Mesothelial cell of epicardium (in vitro differentiated cells): Measurements from ENCODE around the gene CRYZL1. TPM values are rescaled to one million over a fixed set of nuclear protein-coding genes. Genes with fewer than 3 reads are reported as not detected.
"Not testable (repeated sequence)": the region's sequence is repeated elsewhere in the genome, so short reads cannot be mapped to it uniquely, and the experiment has no call there.

Source experiments
- DNase-seq, 2 experiments: peaks; one replicate each; pipeline ENCODE4 v3.0.0; 2021; ENCODE audit warnings: low spot score in 2 of 2; ENCODE audit not compliant: unreplicated experiment in 2 of 2
- H3K27ac Mint-ChIP-seq: 2 replicates; pipeline ENCODE4 v1.8.0; 2021; ENCODE audit warnings: mixed read lengths
- H3K27me3 Mint-ChIP-seq: 2 replicates; pipeline ENCODE4 v1.8.0; 2021; ENCODE audit warnings: low read depth, mixed read lengths
- H3K36me3 Mint-ChIP-seq: 2 replicates; pipeline ENCODE4 v1.8.0; 2021; ENCODE audit warnings: mixed read lengths
- H3K4me1 Mint-ChIP-seq: 2 replicates; pipeline ENCODE4 v1.8.0; 2021; ENCODE audit warnings: mixed read lengths
- H3K4me3 Mint-ChIP-seq: 2 replicates; pipeline ENCODE4 v1.8.0; 2021; ENCODE audit warnings: mild to moderate bottlenecking, moderate library complexity, mixed read lengths
- H3K9me3 Mint-ChIP-seq: 2 replicates; pipeline ENCODE4 v1.8.0; 2021; ENCODE audit warnings: mixed read lengths
- total RNA-seq: library from RNA; stranded (reverse); gene quantifications from 3 replicates; pipeline ENCODE4 v1.2.1, GENCODE V29; 2021
- TF ChIP-seq, protein P1 (sequence below): fragments of 200-600 bp; sonication (generic); IDR thresholded peaks from one replicate; pipeline ENCODE4 v1.5.0; 2021; ENCODE audit warnings: antibody characterized with exemption; ENCODE audit not compliant: unreplicated experiment

Gene CRYZL1
- total RNA-seq, 1 donor from 2014 or later, result 63.0 TPM

DNA sequence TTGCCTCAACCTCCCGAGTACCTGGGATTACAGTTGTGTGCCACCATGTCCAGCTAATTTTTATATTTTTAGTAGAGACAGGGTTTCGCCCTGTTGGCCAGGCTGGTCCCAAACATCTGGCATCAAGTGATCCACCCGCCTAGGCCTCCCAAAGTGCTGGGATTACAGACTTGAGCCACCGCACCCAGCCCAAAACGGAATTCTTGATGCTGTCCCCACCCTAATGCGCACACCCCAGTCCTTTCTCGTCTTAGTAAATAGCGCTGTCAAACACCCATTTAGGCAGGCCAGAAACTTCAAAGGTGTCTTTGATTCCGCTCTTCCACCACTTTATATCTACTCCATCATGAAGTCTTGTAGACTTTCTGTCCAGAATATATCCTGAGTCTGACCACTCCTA, 35.9 kb upstream of the CRYZL1 start:
- H3K27ac Mint-ChIP-seq, result peak overlapping the region; percentile 23
- TF ChIP-seq, protein P1, sequence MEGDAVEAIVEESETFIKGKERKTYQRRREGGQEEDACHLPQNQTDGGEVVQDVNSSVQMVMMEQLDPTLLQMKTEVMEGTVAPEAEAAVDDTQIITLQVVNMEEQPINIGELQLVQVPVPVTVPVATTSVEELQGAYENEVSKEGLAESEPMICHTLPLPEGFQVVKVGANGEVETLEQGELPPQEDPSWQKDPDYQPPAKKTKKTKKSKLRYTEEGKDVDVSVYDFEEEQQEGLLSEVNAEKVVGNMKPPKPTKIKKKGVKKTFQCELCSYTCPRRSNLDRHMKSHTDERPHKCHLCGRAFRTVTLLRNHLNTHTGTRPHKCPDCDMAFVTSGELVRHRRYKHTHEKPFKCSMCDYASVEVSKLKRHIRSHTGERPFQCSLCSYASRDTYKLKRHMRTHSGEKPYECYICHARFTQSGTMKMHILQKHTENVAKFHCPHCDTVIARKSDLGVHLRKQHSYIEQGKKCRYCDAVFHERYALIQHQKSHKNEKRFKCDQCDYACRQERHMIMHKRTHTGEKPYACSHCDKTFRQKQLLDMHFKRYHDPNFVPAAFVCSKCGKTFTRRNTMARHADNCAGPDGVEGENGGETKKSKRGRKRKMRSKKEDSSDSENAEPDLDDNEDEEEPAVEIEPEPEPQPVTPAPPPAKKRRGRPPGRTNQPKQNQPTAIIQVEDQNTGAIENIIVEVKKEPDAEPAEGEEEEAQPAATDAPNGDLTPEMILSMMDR, result no peak
- no peak for DNase-seq
- peaks cover 10% of the 10 kb centered on the region for H3K4me1 Mint-ChIP-seq
- no peak overlapping the region for H3K4me3 Mint-ChIP-seq
- peaks cover 6% of the 10 kb centered on the region for H3K36me3 Mint-ChIP-seq
- no peaks in the 10 kb centered on the region for H3K27me3 Mint-ChIP-seq
- H3K9me3 Mint-ChIP-seq, result no peaks in the 10 kb centered on the region

DNA sequence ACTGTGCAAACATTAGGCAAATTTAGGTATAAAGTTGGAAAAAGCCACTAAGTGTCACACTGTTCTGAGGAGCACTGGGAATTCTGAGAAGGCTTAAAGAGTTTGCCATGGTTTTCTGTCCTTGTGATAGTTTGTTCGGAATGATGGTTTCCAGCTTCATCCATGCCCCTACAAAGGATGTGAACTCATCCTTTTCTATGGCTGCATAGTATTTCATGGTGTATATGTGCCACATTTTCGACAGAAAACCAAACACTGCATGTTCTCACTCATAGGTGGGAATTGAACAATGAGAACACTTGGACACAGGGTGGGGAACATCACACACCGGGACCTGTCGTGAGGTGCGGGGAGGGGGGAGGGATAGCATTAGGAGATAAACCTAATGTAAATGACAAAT, 35.1 kb upstream of the CRYZL1 start:
- not testable (repeated sequence) for H3K27ac Mint-ChIP-seq, DNase-seq, H3K27me3 Mint-ChIP-seq, H3K4me3 Mint-ChIP-seq, H3K36me3 Mint-ChIP-seq, H3K9me3 Mint-ChIP-seq
- H3K4me1 Mint-ChIP-seq, result peaks cover 10% of the 10 kb centered on the region

DNA sequence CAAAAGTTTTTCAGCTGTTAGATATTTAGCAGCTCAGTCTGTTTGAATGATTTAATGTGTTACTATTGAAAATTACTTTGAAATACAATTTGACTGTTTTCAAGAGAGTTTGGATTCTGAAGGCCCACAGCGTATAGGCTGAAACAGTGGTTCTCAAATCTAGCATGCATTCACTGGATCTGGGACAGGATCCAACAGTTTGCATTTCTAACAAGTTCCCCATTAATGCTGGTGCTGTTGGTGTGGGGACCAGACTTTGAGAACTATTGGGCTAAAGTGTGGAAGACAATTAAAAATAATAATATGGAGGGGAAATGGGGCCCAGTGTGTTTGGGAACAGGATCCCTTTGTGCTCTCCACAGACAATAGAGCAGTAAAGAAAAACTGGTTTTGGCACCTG, 32.7 kb upstream of the CRYZL1 start:
- no peak overlapping the region for H3K4me3 Mint-ChIP-seq
- no peaks in the 10 kb centered on the region for H3K27me3 Mint-ChIP-seq
- TF ChIP-seq, protein P1, result no peak
- no peak for DNase-seq
- H3K9me3 Mint-ChIP-seq, result no peaks in the 10 kb centered on the region
- H3K27ac Mint-ChIP-seq, result peak overlapping the region; percentile 50
- H3K36me3 Mint-ChIP-seq, result peaks cover 8% of the 10 kb centered on the region
- peaks cover 5% of the 10 kb centered on the region for H3K4me1 Mint-ChIP-seq

DNA sequence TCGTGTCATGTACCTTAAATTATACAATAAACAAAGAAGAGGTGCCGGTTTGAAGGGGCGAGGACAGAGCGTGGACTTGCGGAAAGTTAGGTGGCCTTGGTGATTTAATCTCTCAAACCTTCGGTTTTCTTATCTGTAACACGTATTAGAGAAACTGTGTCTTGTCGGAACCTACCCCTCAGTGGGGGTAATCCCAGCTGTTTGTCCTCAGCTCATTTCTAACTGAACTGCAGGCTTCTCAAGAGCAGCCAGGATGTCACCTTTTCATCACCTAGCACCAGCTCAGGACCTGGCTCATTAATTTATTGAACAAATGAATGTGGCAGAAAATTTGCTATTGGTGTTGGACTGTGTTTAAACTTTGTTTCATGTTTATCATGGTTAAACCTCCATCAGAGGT, 31.9 kb upstream of the CRYZL1 start:
- Mint-ChIP-seq H3K27me3 (no peaks in the 10 kb centered on the region), H3K4me3 (no peak overlapping the region), H3K36me3 (peaks cover 8% of the 10 kb centered on the region), H3K4me1 (peaks cover 5% of the 10 kb centered on the region), H3K27ac (no peak overlapping the region), H3K9me3 (no peaks in the 10 kb centered on the region)
- no peak for DNase-seq
- TF ChIP-seq, protein P1, result no peak

DNA sequence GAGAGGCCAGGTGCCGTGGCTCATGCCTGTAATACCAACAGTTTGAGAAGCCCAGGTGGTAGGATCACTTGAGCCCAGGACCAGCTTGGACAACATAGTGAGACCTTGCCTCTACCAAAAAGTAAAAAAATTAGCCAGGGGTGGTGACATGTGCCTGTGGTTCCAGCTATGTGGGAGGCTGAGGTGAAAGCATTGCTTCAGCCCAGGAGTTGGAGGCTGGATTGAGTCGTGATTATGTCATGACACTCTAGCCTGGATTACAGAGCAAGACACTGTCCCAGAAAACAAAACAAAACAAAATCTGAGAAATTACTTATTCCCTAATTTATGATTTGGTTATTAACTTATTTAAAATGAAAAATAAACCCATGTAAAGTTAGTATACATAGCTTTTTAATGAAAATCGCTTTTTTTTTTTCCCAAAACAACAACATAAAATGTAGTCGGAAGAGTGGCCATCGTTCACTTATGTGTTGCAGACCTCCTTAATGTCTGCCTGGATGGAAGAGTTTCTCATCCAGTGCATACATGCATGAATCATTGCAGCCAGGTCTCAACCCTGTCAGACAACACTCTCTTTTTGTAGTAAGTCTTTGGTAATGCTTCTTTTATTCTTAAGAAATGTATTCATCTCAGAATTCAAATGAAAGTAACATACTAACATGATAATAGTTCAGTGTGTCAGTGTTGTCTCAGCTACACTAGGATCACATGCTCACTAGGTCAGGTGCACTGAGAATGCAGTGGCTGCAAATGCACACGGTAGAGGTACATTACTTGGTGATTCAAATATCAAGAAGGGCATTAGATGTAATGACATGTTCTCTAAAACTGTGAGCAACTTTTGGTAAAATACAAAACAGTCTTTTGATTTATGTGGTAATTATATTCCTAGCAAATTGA, 28.8 kb upstream of the CRYZL1 start:
- TF ChIP-seq, protein P1, result no peak
- H3K27ac Mint-ChIP-seq, result no peak overlapping the region
- no peaks in the 10 kb centered on the region for H3K9me3 Mint-ChIP-seq
- no peak for DNase-seq
- peaks cover 2% of the 10 kb centered on the region for H3K36me3 Mint-ChIP-seq
- H3K27me3 Mint-ChIP-seq, result no peaks in the 10 kb centered on the region
- no peak overlapping the region for H3K4me3 Mint-ChIP-seq
- peaks cover 18% of the 10 kb centered on the region for H3K4me1 Mint-ChIP-seq

DNA sequence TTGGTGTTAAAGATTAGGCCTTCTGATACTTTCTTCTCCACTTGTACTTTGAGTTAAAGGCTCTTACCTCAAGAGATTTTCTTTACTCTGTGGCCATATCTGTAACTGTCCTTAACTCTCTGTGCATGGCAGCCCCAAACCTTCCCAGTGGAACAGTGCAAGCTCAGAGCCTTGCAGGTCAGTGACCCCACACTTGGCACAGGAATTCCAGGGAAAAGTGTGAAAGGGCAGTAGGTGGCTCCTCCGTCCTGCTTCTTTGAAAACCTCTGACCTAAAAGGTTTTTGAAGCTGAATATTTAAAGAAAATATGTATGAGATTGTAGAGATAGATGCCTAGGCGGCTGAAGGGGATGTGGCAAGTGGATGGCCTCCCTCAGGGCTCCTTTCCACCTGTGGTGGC, 27.1 kb upstream of the CRYZL1 start:
- TF ChIP-seq, protein P1, result no peak
- Mint-ChIP-seq H3K36me3 (peaks cover 2% of the 10 kb centered on the region), H3K9me3 (no peaks in the 10 kb centered on the region), H3K4me1 (peaks cover 13% of the 10 kb centered on the region), H3K27ac (peak overlapping the region; percentile 57), H3K4me3 (no peak overlapping the region), H3K27me3 (no peaks in the 10 kb centered on the region)
- no peak for DNase-seq
